GM12878 (cell line): Measurements from ENCODE around the gene ADGRD1. TPM values are rescaled to one million over a fixed set of nuclear protein-coding genes. Genes with fewer than 3 reads are reported as not detected.

Experiments used
- ATAC-seq: fragments of 200-7000 bp; cut with Tn5 transposase; 3 replicates; pipeline ENCODE4 v1.9.1; 2020; ENCODE audit warnings: mild to moderate bottlenecking, moderate library complexity
- BruUV-seq: library from RNA; stranded (reverse); fragments of 400-500 nt; replicated peaks from 2 replicates; lab custom pipeline; 2021; lab: Mats Ljungman, UMichigan
- CTCF ChIA-PET: fragments of 300-600 bp; sonication (Branson Sonifier 250); formaldehyde crosslinking; extraction: SDS; loops from one replicate; lab custom pipeline; 2021; ENCODE audit warnings: inconsistent platforms; lab: Yijun Ruan, JAX
- POLR2A ChIA-PET: fragments of 350-600 bp; formaldehyde crosslinking; extraction: SDS; loops from one replicate; lab custom pipeline; 2021; ENCODE audit warnings: inconsistent platforms; lab: Charles Lee
- RAD21 ChIA-PET: fragments of 300-600 bp; sonication (Branson Sonifier 250); formaldehyde crosslinking; loops from one replicate; lab custom pipeline; 2023; ENCODE audit warnings: antibody characterized with exemption; ENCODE audit not compliant: unreplicated experiment; lab: Charles Lee
- SMC1A ChIA-PET: fragments of 300-600 bp; sonication (Branson Sonifier 250); formaldehyde crosslinking; loops from one replicate; lab custom pipeline; 2023; ENCODE audit not compliant: unreplicated experiment, uncharacterized antibody; lab: Charles Lee
- DNase-seq: peaks from one replicate; pipeline ENCODE4 v3.0.0-alpha.2; 2011; ENCODE audit warnings: low read depth, low spot score
- FAIRE-seq: peaks from 3 replicates; lab custom pipeline; 2011; peaks lifted over from hg19 to GRCh38; lab: Jason Lieb, UNC
- H2AFZ ChIP-seq: 2 replicates; pipeline ENCODE4 v1.6.0; 2011; ENCODE audit warnings: low read depth, low read length, control low read depth; ENCODE audit not compliant: control insufficient read depth
- H3K27ac ChIP-seq: 2 replicates; pipeline ENCODE4 v1.5.1; 2011; ENCODE audit warnings: control low read depth; ENCODE audit not compliant: control insufficient read depth, insufficient read depth
- H3K27me3 ChIP-seq, 2 experiments: replicated peaks in 1 of 2; 2 replicates each; pipeline versions ENCODE4 v1.6.0 to v1.6.1; 2011; ENCODE audit warnings: low read length in 1 of 2; ENCODE audit not compliant: control insufficient read depth in 2 of 2, insufficient read depth in 2 of 2
- H3K36me3 ChIP-seq, 2 experiments: 2 replicates each; pipeline ENCODE4 v1.5.1; 2011; ENCODE audit warnings: low read length in 1 of 2; ENCODE audit not compliant: control insufficient read depth in 2 of 2, insufficient read depth in 2 of 2
- H3K4me1 ChIP-seq: 2 replicates; pipeline ENCODE4 v1.6.1; 2011; ENCODE audit warnings: mild to moderate bottlenecking, low read length, moderate library complexity, mixed read lengths; ENCODE audit not compliant: control insufficient read depth, insufficient read depth
- H3K4me2 ChIP-seq: 2 replicates; pipeline ENCODE4 v1.6.0; 2011; ENCODE audit warnings: control low read depth; ENCODE audit not compliant: control insufficient read depth, insufficient read depth
- H3K4me3 ChIP-seq: fragments of 200-600 bp; sonication (generic); 2 replicates; pipeline ENCODE4 v1.5.1; 2016
- H3K79me2 ChIP-seq: 2 replicates; pipeline ENCODE4 v1.6.0; 2011; ENCODE audit warnings: low read length; ENCODE audit not compliant: control insufficient read depth, insufficient read depth
- H3K9ac ChIP-seq: 2 replicates; pipeline ENCODE4 v1.8.0; 2011; ENCODE audit warnings: low read length, control low read depth, mixed read lengths; ENCODE audit not compliant: control insufficient read depth, insufficient read depth
- H3K9me3 ChIP-seq: replicated peaks from 3 replicates; pipeline ENCODE4 v1.5.1; 2011; ENCODE audit warnings: mild to moderate bottlenecking, low read length; ENCODE audit not compliant: control insufficient read depth, insufficient read depth
- H4K20me1 ChIP-seq: 2 replicates; pipeline ENCODE4 v1.6.0; 2011; ENCODE audit not compliant: control insufficient read depth, insufficient read depth
- ATF7 ChIP-seq: fragments of 450-650 bp; IDR thresholded peaks from 2 replicates; pipeline ENCODE4 v1.6.1; 2016; ENCODE audit warnings: low read depth, mild to moderate bottlenecking
- CBFB ChIP-seq: IDR thresholded peaks from 2 replicates; pipeline ENCODE4 v1.6.1; 2016; ENCODE audit warnings: antibody characterized with exemption, low read depth
- GATAD2B ChIP-seq: fragments of 450-650 bp; conservative IDR thresholded peaks from 2 replicates; pipeline ENCODE4 v1.6.1; 2017; ENCODE audit warnings: low read depth, mild to moderate bottlenecking, moderate library complexity
- IRF5 ChIP-seq: fragments of 450-650 bp; IDR thresholded peaks from 2 replicates; pipeline ENCODE4 v1.6.1; 2017; ENCODE audit warnings: borderline replicate concordance
- MTA3 ChIP-seq: IDR thresholded peaks from 2 replicates; pipeline ENCODE4 v1.6.1; 2012; ENCODE audit warnings: low read length, inconsistent platforms, borderline replicate concordance
- PAX8 ChIP-seq: fragments of 450-650 bp; IDR thresholded peaks from 2 replicates; pipeline ENCODE4 v1.6.1; 2017; ENCODE audit warnings: mild to moderate bottlenecking, moderate library complexity
- PML ChIP-seq: IDR thresholded peaks from 2 replicates; pipeline ENCODE4 v1.6.1; 2012; ENCODE audit warnings: low read length, inconsistent platforms
- PRDM15 ChIP-seq: fragments of 450-650 bp; formaldehyde crosslinking; IDR thresholded peaks from 2 replicates; pipeline ENCODE4 v1.4.0; 2020; ENCODE audit warnings: mild to moderate bottlenecking, moderate library complexity
- SMARCA5 ChIP-seq: fragments of 450-650 bp; IDR thresholded peaks from 2 replicates; pipeline ENCODE4 v1.6.1; 2017; ENCODE audit warnings: mild to moderate bottlenecking
- TARDBP ChIP-seq: IDR thresholded peaks from 2 replicates; pipeline ENCODE4 v1.6.1; 2016; ENCODE audit warnings: borderline replicate concordance
- ZNF24 ChIP-seq: fragments of 450-650 bp; IDR thresholded peaks from 2 replicates; pipeline ENCODE4 v1.6.1; 2017; ENCODE audit warnings: antibody characterized with exemption, mild to moderate bottlenecking
- whole genome bisulfite sequencing: methylation state at CpG from one replicate; pipeline ENCODE4 v1.1.6; 2016; ENCODE audit warnings: low lambda C conversion rate; ENCODE audit not compliant: insufficient replicate concordance, insufficient coverage; ENCODE audit errors: missing lambda C conversion rate; 5-methylcytosine and 5-hydroxymethylcytosine counted together
- in situ Hi-C: fragments of 300-500 bp; cut with MboI; formaldehyde crosslinking; loops from 9 replicates; pipeline ENCODE4 v1.14.3; 2018; ENCODE audit warnings: mixed read lengths
- intact Hi-C: fragments of 100-400 bp; cut with micrococcal nuclease; formaldehyde crosslinking; loops from one replicate; pipeline ENCODE4 v1.14.2; 2022; ENCODE audit not compliant: unreplicated experiment
- polyA plus RNA-seq, 11 experiments: library from polyadenylated mRNA; depleted of rRNA in 4 of 11; unstranded in 6 of 11; stranded (reverse) in 5 of 11; fragments of >200 nt; fragmentation: Nextera tagmentation in 4 of 11; fragmentation: Illumina TruSeq in 1 of 11; extraction: Ambion mirVana in 4 of 11; extraction: Trizol in 1 of 11; gene quantifications; 1 replicate in 1 of 11; 2 replicates in 10 of 11; pipeline versions ENCODE4 v1.2.1 to v1.2.3, GENCODE V29; 2011 to 2016; ENCODE audit warnings: inconsistent platforms in 2 of 11, missing spikeins in 2 of 11, low read depth in 1 of 11
- total RNA-seq, 4 experiments: library from RNA; depleted of rRNA in 3 of 4; stranded (reverse); fragments of >200 nt in 3 of 4; fragmentation: Illumina TruSeq in 1 of 4; extraction: Trizol in 1 of 4; gene quantifications; 2 replicates each; pipeline versions ENCODE4 v1.2.1 to v1.2.3, GENCODE V29; 2013 to 2021

ADGRD1 gene
- total and polyA plus RNA-seq, 10 of the 15 experiments (the other 5 are each of a cell fraction or from before 2014, with no cell fraction given) = 0.15 to 12.7 (median 1.2) TPM

- no peak for TF ChIP-seq CBFB
- no peak for TF ChIP-seq IRF5
These were observed 22.5 kb downstream of the ADGRD1 start (continued) for GRCh38 chr12:130976171-130976720.

GRCh38 chr12:130977046-130977742, 23.5 kb downstream of the ADGRD1 start:
- no peaks in the 10 kb centered on the region for H3K36me3 ChIP-seq
- intact Hi-C loops (no loop called here), in situ Hi-C loops (no loop called here)
- no peak overlapping the region for H3K9ac ChIP-seq
- no peaks in the 10 kb centered on the region for H3K79me2 ChIP-seq
- ChIA-PET POLR2A (no interaction called here), CTCF (no interaction called here), RAD21 (no interaction called here), SMC1A (interaction anchor here (1.6 kb wide), 1 partner anchor 103 kb away, joined by 3 read pairs; no protein-coding TSS in a partner anchor)
- ATAC-seq (no peak), FAIRE-seq (no peak), DNase-seq (no peak)
- peaks cover 25% of the 10 kb centered on the region for H3K4me1 ChIP-seq
- no TSS peak for BruUV-seq
- no peak overlapping the region for H2AFZ ChIP-seq
- WGBS = 83% methylated on average over 17 of the region's 17 CpGs
- H3K4me2 ChIP-seq = no peak overlapping the region
- H3K4me3 ChIP-seq = no peak overlapping the region
- H4K20me1 ChIP-seq = no peaks in the 10 kb centered on the region
- TF ChIP-seq PAX8 = no peak
- no peak for TF ChIP-seq PML
- no peak for TF ChIP-seq GATAD2B
- no peak for TF ChIP-seq SMARCA5
- no peak for TF ChIP-seq MTA3
- no peak for TF ChIP-seq ATF7
- no peak for TF ChIP-seq PRDM15 (CRISPR knock-in tag)
- no peak for TF ChIP-seq TARDBP
- no peak for TF ChIP-seq ZNF24
- H3K27me3 ChIP-seq = no peaks in the 10 kb centered on the region
- no peaks in the 10 kb centered on the region for H3K9me3 ChIP-seq
- no peak overlapping the region for H3K27ac ChIP-seq
